GM12801 (cell line): ENCODE measurements around the gene ARL6IP4.

Source experiments
- TF ChIP-seq, protein P1 (sequence below): IDR thresholded peaks from one replicate; pipeline ENCODE4 v1.5.1; 2011; ENCODE audit warnings: control low read depth; ENCODE audit not compliant: insufficient read length; ENCODE audit errors: extremely low read depth

Gene ARL6IP4

DNA sequence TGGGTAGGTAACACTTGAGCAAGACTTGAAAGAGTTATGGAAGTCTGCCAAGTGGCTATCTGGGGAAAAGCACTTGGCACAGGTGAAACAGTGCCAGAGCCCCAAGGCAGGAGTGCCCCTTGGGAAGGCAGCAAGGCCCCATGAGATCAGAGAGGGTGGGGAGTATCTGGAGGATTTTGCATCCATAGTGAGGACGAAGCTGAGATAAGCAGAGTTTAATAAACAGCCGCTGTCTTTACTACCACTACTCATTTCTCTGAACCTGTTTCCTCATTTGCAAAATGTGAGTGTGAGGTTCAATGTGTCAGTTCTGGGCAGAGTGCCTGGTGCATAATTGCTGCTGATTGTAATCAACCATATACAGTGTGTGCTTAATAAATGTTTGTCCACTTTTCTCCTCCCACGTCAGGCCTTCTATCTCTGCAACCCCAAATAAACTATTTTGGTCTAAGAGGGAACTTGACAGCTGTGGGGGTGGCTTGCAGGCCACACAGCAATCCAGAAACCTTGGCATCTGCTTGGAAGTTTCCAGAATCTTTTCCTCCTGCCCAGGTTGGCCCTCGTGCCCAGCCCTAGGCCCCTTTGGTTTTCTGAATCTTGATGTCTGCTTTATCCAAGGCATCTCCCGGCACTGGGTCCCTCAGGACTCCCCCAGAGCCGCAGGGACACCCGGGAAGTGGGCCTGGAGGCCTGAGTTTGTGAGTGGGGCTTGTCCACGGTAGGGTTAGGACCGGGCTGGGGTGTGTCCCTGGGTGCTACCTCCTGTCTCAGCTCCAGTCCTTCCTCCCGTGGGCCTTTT lies 18.8 kb upstream of the ARL6IP4 start:
- TF ChIP-seq, protein P1, sequence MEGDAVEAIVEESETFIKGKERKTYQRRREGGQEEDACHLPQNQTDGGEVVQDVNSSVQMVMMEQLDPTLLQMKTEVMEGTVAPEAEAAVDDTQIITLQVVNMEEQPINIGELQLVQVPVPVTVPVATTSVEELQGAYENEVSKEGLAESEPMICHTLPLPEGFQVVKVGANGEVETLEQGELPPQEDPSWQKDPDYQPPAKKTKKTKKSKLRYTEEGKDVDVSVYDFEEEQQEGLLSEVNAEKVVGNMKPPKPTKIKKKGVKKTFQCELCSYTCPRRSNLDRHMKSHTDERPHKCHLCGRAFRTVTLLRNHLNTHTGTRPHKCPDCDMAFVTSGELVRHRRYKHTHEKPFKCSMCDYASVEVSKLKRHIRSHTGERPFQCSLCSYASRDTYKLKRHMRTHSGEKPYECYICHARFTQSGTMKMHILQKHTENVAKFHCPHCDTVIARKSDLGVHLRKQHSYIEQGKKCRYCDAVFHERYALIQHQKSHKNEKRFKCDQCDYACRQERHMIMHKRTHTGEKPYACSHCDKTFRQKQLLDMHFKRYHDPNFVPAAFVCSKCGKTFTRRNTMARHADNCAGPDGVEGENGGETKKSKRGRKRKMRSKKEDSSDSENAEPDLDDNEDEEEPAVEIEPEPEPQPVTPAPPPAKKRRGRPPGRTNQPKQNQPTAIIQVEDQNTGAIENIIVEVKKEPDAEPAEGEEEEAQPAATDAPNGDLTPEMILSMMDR: no peak

DNA sequence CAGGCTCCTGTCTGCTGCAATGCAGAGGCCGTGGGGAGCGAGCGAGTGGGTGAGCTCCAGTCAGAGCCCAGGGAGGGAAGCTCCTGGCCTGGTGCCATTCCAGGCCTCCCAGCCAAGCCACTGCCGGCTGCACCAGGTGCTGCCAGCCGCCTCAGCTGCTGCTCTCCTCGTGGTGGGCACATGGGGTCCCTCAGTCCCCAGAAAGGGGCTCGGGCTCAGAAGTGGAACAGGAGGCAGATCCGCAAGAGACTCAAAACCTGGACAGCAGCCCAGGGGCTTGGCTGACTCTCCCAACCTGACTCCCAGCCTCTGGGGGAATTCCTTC lies 16.6 kb upstream of the ARL6IP4 start:
- TF ChIP-seq, protein P1: no peak

DNA sequence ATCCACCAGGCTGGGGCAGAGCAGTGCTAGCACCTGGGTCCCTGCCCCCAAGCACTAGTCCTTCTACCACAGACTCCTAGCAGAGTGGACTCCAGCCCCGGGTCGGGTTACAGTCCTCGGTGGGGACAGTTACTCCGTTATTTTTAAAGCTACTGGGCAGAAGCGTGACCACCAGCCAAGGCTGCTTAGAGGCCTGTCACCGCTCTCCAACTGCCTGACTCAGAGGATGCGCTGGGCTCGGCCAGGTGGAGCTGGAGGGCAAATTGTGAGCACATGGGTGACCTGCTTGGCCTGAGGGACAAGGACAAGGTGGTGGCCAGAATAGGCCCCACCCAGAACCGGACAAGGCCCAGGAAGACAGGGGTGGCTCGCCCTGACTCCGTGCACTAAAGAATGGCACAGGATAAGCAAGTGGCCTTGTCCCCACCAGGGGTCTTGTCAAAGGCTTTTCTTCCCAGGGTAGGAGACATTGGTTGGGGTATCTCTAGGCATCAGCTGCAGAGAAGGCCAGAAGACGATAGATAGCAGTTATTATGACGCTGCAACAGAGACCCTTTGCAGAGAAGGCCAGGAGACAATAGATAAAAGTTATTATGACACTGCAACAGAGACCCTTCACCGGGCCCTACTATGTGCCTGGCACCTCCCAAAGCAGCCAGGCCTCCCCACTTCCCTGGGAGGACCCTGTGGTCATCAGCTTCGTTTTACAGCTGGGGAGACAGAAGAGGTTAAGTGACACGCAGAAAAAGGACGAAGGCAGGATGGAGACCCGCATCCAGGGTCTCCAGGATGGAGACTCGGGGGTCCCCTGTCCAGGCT lies 15.8 kb upstream of the ARL6IP4 start:
- TF ChIP-seq, protein P1: no peak

GRCh38 chr12:122965321-122965751 lies 15.1 kb upstream of the ARL6IP4 start:
- TF ChIP-seq, protein P1: no peak

DNA sequence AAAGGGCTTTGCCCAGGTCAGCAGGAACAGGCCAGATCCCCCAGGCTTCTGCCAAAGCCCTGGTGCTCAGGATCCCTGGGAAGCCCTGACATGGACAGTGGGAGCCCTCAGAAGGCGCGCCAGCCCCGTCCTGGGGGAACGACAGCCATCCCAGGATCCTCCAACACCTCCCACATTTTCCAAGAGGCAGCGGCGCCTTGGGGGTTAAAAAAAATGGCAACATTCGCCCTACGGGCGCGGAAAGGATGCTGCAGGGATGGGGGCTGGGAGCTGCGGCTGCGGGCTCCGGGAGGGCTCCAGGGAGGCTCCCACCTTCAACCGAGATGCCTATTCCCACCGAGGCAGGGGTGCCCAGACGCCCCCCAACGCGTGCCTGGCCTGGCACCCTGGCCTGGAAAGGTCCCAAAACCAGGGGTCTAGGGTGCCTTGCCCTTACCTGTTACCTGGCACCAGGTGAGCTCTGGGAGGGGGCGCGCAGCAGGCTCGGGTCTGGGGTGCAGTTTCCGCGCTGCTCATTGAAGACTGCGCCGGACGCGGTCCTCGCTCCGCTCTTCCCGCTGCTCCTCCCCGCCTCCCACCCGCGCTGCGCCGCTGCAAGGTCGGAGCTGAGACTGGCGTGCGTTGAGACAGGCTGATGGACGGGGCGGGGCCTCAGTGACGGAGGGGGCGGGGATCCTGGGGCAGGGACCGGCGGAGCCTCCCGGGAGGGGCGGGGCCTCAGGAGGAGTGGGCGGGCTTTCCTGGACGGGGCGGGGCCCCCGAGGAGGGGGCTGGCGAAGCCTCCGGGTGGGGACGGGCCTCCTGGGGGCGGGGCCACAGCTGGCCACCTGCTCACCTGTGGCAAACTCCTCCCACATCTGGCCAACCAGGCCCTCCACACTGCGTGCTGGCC lies 14.4 kb upstream of the ARL6IP4 start, which contains the start of gene ABCB9:
Gene ABCB9, minus strand, starts transcription at position 613 of the 892 bp plus-strand sequence. CDS start 6,228 bp downstream, outside the sequence.
- TF ChIP-seq, protein P1: no peak

DNA sequence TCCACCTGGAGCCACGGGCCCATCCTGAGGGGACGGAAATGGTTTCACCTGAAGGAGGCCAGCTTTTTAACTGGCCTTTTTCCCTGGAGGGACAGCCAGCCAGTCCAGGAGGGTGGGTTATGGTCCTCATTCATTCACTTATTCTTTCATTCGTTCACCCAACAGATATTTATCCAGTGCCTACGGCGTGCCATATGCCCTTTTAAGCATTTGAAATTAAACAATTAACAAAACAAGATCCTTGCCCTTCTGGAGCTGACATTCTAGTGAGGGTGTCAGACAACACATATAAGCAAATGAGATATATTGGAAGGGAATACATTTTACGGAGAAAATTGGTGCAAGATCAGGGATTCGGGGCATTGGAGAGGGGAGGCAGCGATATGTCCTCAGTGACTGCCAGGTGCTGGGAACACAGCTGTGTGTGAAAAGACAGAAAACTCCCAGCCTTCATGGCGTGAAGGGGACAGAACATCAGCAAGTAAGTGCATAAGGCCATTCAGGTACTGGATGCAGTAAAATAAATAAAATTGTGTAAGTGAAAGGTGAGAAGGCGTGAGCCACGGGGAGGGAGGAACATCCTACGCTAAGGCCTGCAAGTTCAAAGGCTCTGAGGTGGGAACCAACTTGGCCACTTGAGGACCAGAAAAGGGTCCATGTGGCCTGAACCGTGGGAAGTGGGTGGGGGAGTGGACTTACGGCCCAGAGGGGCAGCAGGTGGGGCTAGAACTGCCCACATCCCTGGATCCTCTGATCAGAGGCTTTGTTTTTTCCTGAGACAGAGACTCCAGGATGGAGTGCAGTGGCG lies 13.5 kb upstream of the ARL6IP4 start:
- TF ChIP-seq, protein P1: no peak
